H9 (cell line): ENCODE data around the gene SBNO1. TPM values are rescaled to one million over a fixed set of nuclear protein-coding genes. Genes with fewer than 3 reads are reported as not detected.

Experiments
- DNase-seq: peaks from one replicate; pipeline ENCODE4 v3.0.0-alpha.2; 2017
- H2AFZ ChIP-seq: one replicate; pipeline ENCODE4 v1.6.1; 2013; ENCODE audit warnings: mild to moderate bottlenecking, low read length, control low read depth, moderate library complexity
- H2AK5ac ChIP-seq: 2 replicates; pipeline ENCODE4 v1.6.1; 2013; ENCODE audit warnings: low read length, control low read depth, mixed read lengths; ENCODE audit not compliant: insufficient read length
- H2BK120ac ChIP-seq: one replicate; pipeline ENCODE4 v1.6.1; 2013; ENCODE audit warnings: low read depth, mild to moderate bottlenecking, low read length, control low read depth, inconsistent platforms; ENCODE audit not compliant: poor library complexity, severe bottlenecking
- H2BK12ac ChIP-seq: 2 replicates; pipeline ENCODE4 v1.6.1; 2013; ENCODE audit warnings: low read length, control low read depth, mixed read lengths, low read depth; ENCODE audit not compliant: insufficient read length
- H2BK15ac ChIP-seq: 2 replicates; pipeline ENCODE4 v1.6.1; 2013; ENCODE audit warnings: low read depth, low read length, control low read depth
- H2BK20ac ChIP-seq: one replicate; pipeline ENCODE4 v1.6.1; 2013; ENCODE audit warnings: low read depth, mild to moderate bottlenecking, low read length, control low read depth, inconsistent platforms; ENCODE audit not compliant: poor library complexity, severe bottlenecking
- H2BK5ac ChIP-seq: 2 replicates; pipeline ENCODE4 v1.6.1; 2013; ENCODE audit warnings: low read length, control low read depth, mixed read lengths; ENCODE audit not compliant: insufficient read length
- H3K14ac ChIP-seq: 2 replicates; pipeline ENCODE4 v1.6.1; 2013; ENCODE audit warnings: low read length, control low read depth; ENCODE audit not compliant: insufficient read depth
- H3K18ac ChIP-seq: 2 replicates; pipeline ENCODE4 v1.6.1; 2013; ENCODE audit warnings: low read depth, mild to moderate bottlenecking, mixed read lengths, low read length, control low read depth; ENCODE audit not compliant: insufficient read length
- H3K23ac ChIP-seq: 2 replicates; pipeline ENCODE4 v1.6.1; 2013; ENCODE audit warnings: low read length, control low read depth, mixed read lengths, low read depth; ENCODE audit not compliant: insufficient read length
- H3K23me2 ChIP-seq: 2 replicates; pipeline ENCODE4 v1.6.1; 2013; ENCODE audit warnings: low read depth, mild to moderate bottlenecking, mixed read lengths, low read length, control low read depth; ENCODE audit not compliant: insufficient read length, poor library complexity, severe bottlenecking
- H3K27ac ChIP-seq: 2 replicates; pipeline ENCODE4 v1.5.1; 2013; ENCODE audit warnings: low read length, control low read depth, mixed read lengths, low read depth; ENCODE audit not compliant: insufficient read length
- H3K27me3 ChIP-seq: 2 replicates; pipeline ENCODE4 v1.6.1; 2013; ENCODE audit warnings: low read length, control low read depth, inconsistent platforms; ENCODE audit not compliant: insufficient read depth
- H3K4ac ChIP-seq: 2 replicates; pipeline ENCODE4 v1.6.1; 2013; ENCODE audit warnings: low read depth, mild to moderate bottlenecking, control low read depth, inconsistent platforms, low read length, moderate library complexity
- H3K4me1 ChIP-seq: 2 replicates; pipeline ENCODE4 v1.6.1; 2013; ENCODE audit warnings: low read length, control low read depth, inconsistent platforms; ENCODE audit not compliant: insufficient read depth
- H3K4me2 ChIP-seq: 2 replicates; pipeline ENCODE4 v1.6.1; 2013; ENCODE audit warnings: low read length, control low read depth, mixed read lengths; ENCODE audit not compliant: insufficient read length, insufficient read depth
- H3K56ac ChIP-seq: 2 replicates; pipeline ENCODE4 v1.6.1; 2013; ENCODE audit warnings: low read depth, mild to moderate bottlenecking, mixed read lengths, low read length, control low read depth; ENCODE audit not compliant: insufficient read length
- H3K79me1 ChIP-seq: 2 replicates; pipeline ENCODE4 v1.6.1; 2013; ENCODE audit warnings: low read depth, mild to moderate bottlenecking, moderate library complexity, low read length, control low read depth, inconsistent platforms; ENCODE audit not compliant: insufficient read depth, poor library complexity, severe bottlenecking
- H3K79me2 ChIP-seq: 2 replicates; pipeline ENCODE4 v1.6.1; 2013; ENCODE audit warnings: low read length, control low read depth, inconsistent platforms; ENCODE audit not compliant: insufficient read depth
- H3K9ac ChIP-seq: 2 replicates; pipeline ENCODE4 v1.6.1; 2013; ENCODE audit warnings: low read length, control low read depth, mixed read lengths; ENCODE audit not compliant: insufficient read length; ENCODE audit errors: extremely low read depth
- H3K9me3 ChIP-seq: one replicate; pipeline ENCODE4 v1.6.1; 2013; ENCODE audit warnings: low read depth, low read length, inconsistent platforms; ENCODE audit not compliant: control insufficient read depth
- H3T11ph ChIP-seq: one replicate; pipeline ENCODE4 v1.6.1; 2013; ENCODE audit warnings: mild to moderate bottlenecking, low read length, control low read depth, inconsistent platforms
- H4K20me1 ChIP-seq: one replicate; pipeline ENCODE4 v1.6.1; 2013; ENCODE audit not compliant: control insufficient read depth, insufficient read length, insufficient read depth
- H4K5ac ChIP-seq: 2 replicates; pipeline ENCODE4 v1.6.1; 2013; ENCODE audit warnings: low read depth, mild to moderate bottlenecking, mixed read lengths, low read length, control low read depth; ENCODE audit not compliant: insufficient read length
- H4K8ac ChIP-seq: replicated peaks from 2 replicates; pipeline ENCODE4 v1.6.1; 2013; ENCODE audit warnings: low read length, control low read depth, mixed read lengths, low read depth; ENCODE audit not compliant: insufficient read length
- H4K91ac ChIP-seq: 2 replicates; pipeline ENCODE4 v1.6.1; 2013; ENCODE audit warnings: low read depth, mild to moderate bottlenecking, moderate library complexity, mixed read lengths, low read length, control low read depth; ENCODE audit not compliant: insufficient read length
- H3K27ac Mint-ChIP-seq, 3 experiments: 2 replicates in 2 of 3; 3 replicates in 1 of 3; pipeline ENCODE4 v1.8.0; 2020 to 2021; ENCODE audit warnings: mixed read lengths in 3 of 3, mild to moderate bottlenecking in 1 of 3, moderate library complexity in 1 of 3
- H3K27me3 Mint-ChIP-seq: 2 replicates; pipeline ENCODE4 v1.8.0; 2021; ENCODE audit warnings: low read depth, mild to moderate bottlenecking, moderate library complexity, mixed read lengths
- H3K36me3 Mint-ChIP-seq, 3 experiments: 2 replicates in 2 of 3; 3 replicates in 1 of 3; pipeline ENCODE4 v1.8.0; 2020 to 2021; ENCODE audit warnings: low read depth in 3 of 3, mixed read lengths in 3 of 3; ENCODE audit not compliant: insufficient read depth in 1 of 3
- H3K4me1 Mint-ChIP-seq, 2 experiments: 2 replicates each; pipeline ENCODE4 v1.8.0; 2020; ENCODE audit warnings: mixed read lengths in 2 of 2
- H3K4me3 Mint-ChIP-seq, 2 experiments: 2 replicates in 1 of 2; 3 replicates in 1 of 2; pipeline ENCODE4 v1.8.0; 2020 to 2021; ENCODE audit warnings: mild to moderate bottlenecking in 2 of 2, mixed read lengths in 2 of 2, moderate library complexity in 1 of 2
- H3K9me3 Mint-ChIP-seq, 2 experiments: 2 replicates in 1 of 2; 3 replicates in 1 of 2; pipeline ENCODE4 v1.8.0; 2020; ENCODE audit warnings: mild to moderate bottlenecking in 2 of 2, mixed read lengths in 2 of 2, moderate library complexity in 1 of 2
- CTCF ChIP-seq: fragments of 200-600 bp; sonication (generic); conservative IDR thresholded peaks from 3 replicates; pipeline ENCODE4 v1.8.0; 2021; ENCODE audit warnings: antibody characterized with exemption, mild to moderate bottlenecking
- WGBS: extraction: QIAGEN DNeasy Blood & Tissue Kit; methylation state at CpG from one replicate; pipeline ENCODE4 v1.1.7; 2013; ENCODE audit warnings: missing lambda C conversion rate, low lambda C conversion rate, mixed read lengths; ENCODE audit not compliant: insufficient read length; ENCODE audit errors: extremely low coverage; 5-methylcytosine and 5-hydroxymethylcytosine counted together
- total RNA-seq: library from RNA; stranded (reverse); gene quantifications from 2 replicates; pipeline ENCODE4 v1.2.1, GENCODE V29; 2021

SBNO1 gene
- total RNA-seq, 1 experiment from 2014 or later = 47.5 TPM

DNA sequence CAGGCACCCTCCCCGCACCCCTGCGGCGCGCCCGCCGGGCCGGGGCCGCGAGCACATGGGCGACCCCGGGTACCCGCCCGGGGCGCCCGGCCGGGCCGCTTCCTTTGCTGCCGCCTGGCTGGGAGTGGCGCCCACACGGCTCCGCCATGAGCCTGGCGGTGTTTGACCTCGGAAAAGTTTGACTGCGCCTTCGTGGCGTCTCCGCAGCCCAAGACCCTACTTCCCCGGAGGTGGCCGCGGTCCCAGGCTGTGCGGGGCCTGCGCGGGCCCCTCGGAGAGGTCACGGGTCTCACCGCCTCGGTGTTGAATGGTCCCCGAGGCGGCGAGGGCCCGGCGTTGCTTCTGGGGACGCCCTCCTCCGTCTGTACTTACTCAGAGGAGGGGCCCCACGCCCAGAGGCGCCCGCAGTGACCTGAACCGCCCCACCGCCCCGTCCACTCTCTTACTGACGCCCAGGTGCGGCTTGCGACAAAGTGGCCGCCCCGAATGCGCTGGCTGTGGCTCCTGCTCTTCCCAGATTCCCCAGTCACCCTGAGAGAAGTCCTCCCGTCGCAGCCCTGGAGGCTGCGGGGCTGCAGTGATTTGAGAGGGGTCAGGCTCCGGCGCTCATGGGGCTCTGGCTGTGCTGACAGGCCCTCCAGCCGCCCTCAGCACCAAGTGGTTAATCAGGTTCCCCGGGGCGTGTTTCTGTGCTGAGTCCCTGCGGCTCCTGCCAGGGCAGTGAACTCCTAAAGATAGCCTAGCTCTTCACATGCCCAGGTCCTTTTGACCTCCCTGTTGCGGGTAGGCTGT lies 25.1 kb upstream of the SBNO1 start:
- no peak overlapping the region for H3K27ac ChIP-seq
- peak overlapping the region; percentile 24; the same call in 1 of the 2 replicates for H3K14ac ChIP-seq

More for the DNA sequence above, 25.1 kb upstream of the SBNO1 start:
- Mint-ChIP-seq H3K27ac (no peak overlapping the region; a peak in 1 of 7 replicates), H3K9me3 (no peaks in the 10 kb centered on the region; a peak in 1 of 5 replicates), H3K27me3 (peaks cover 62% of the 10 kb centered on the region), H3K4me3 (peak overlapping the region; percentile 78 to 89), H3K36me3 (peaks cover 7 to 35% (median 27%) of the 10 kb centered on the region in 3 experiments), H3K4me1 (peaks cover 14 to 15% of the 10 kb centered on the region in 2 experiments)
- Histone ChIP-seq H2AK5ac (no peak overlapping the region), H3K4ac (no peak overlapping the region), H4K5ac (no peak overlapping the region), H3K4me2 (peak overlapping the region; percentile 12), H3K56ac (no peak overlapping the region), H4K8ac (no peak overlapping the region), H2BK20ac (no peak overlapping the region), H3K4me1 (peaks cover 3% of the 10 kb centered on the region; the same call in 1 of the 2 replicates), H3K23me2 (peaks cover 6% of the 10 kb centered on the region), H2BK5ac (no peak overlapping the region), H4K20me1 (no peaks in the 10 kb centered on the region), H3K23ac (no peak overlapping the region), H4K91ac (no peak overlapping the region), H3K27me3 (no peaks in the 10 kb centered on the region; the same call in 1 of the 2 replicates), H3K9me3 (no peaks in the 10 kb centered on the region), H3K9ac (no peak overlapping the region), H3K18ac (no peak overlapping the region), H3K79me2 (no peaks in the 10 kb centered on the region), H2BK12ac (no peak overlapping the region), H2BK15ac (no peak overlapping the region), H2BK120ac (no peak overlapping the region), H3T11ph (no peak overlapping the region), H3K79me1 (no peaks in the 10 kb centered on the region), H2AFZ (no peak overlapping the region)
- DNase-seq = peak; percentile 68
- no peak for TF ChIP-seq CTCF
- no CpG with 5 or more reads among the region's 66 CpGs for WGBS
